SU-DHL-6 (cell line): ENCODE results near the gene CORO7.

Experiments used
- H2AFZ ChIP-seq: fragments of 200-600 bp; sonication (generic); 2 replicates; pipeline ENCODE4 v1.6.1; 2014; ENCODE audit warnings: low read depth, mild to moderate bottlenecking, moderate library complexity, mixed read lengths, antibody characterized with exemption, low read length; ENCODE audit not compliant: severe bottlenecking
- H3F3A ChIP-seq: fragments of 200-600 bp; shearing (Covaris generic); 2 replicates; pipeline ENCODE4 v1.6.0; 2016; ENCODE audit warnings: antibody characterized with exemption, mild to moderate bottlenecking; ENCODE audit not compliant: insufficient read depth
- H3K27ac ChIP-seq: fragments of 200-600 bp; sonication (generic); 2 replicates; pipeline ENCODE4 v1.5.1; 2016; ENCODE audit warnings: low read depth, mild to moderate bottlenecking, low read length, moderate library complexity, mixed read lengths
- H3K27me3 ChIP-seq: fragments of 200-600 bp; sonication (generic), shearing (Covaris generic); 2 replicates; pipeline ENCODE4 v1.6.0; 2014; ENCODE audit warnings: mild to moderate bottlenecking, low read length
- H3K36me3 ChIP-seq: fragments of 200-600 bp; sonication (generic); 2 replicates; pipeline ENCODE4 v1.6.1; 2014; ENCODE audit warnings: mild to moderate bottlenecking, low read length, mixed read lengths
- H3K4me2 ChIP-seq: fragments of 300-600, 200-600 bp; shearing (Covaris generic), sonication (generic); 2 replicates; pipeline ENCODE4 v1.6.0; 2014; ENCODE audit warnings: low read length, low read depth, mild to moderate bottlenecking; ENCODE audit not compliant: poor library complexity, severe bottlenecking
- H3K4me3 ChIP-seq: fragments of 200-600 bp; sonication (generic); 2 replicates; pipeline ENCODE4 v1.5.1; 2014; ENCODE audit warnings: antibody characterized with exemption, low read length, mild to moderate bottlenecking, mixed read lengths; ENCODE audit not compliant: insufficient read depth, poor library complexity, severe bottlenecking
- H3K79me2 ChIP-seq: fragments of 200-600 bp; sonication (generic); 2 replicates; pipeline ENCODE4 v1.6.1; 2014; ENCODE audit warnings: mild to moderate bottlenecking, low read length, moderate library complexity; ENCODE audit not compliant: insufficient read depth
- H3K9ac ChIP-seq: fragments of 200-600 bp; sonication (generic); 2 replicates; pipeline ENCODE4 v1.7.0; 2014; ENCODE audit warnings: mild to moderate bottlenecking, low read length
- H3K9me2 ChIP-seq: fragments of 200-600 bp; sonication (generic); replicated peaks from 2 replicates; pipeline ENCODE4 v1.6.1; 2014; ENCODE audit warnings: low read length; ENCODE audit not compliant: insufficient read depth
- H3K9me3 ChIP-seq: fragments of 200-600 bp; sonication (generic); 2 replicates; pipeline ENCODE4 v1.6.1; 2014; ENCODE audit warnings: low read length, mixed read lengths; ENCODE audit not compliant: insufficient read depth
- H4K20me1 ChIP-seq: fragments of 200-600 bp; sonication (generic); 2 replicates; pipeline ENCODE4 v1.6.1; 2014; ENCODE audit warnings: low read depth, mild to moderate bottlenecking, antibody characterized with exemption, low read length, moderate library complexity, mixed read lengths
- EZH2phosphoT487 ChIP-seq: fragments of 200-600 bp; sonication (generic), shearing (Covaris generic); conservative IDR thresholded peaks from 2 replicates; pipeline ENCODE4 v1.6.1; 2018; ENCODE audit warnings: mild to moderate bottlenecking, antibody characterized with exemption, low read length, moderate library complexity, mixed read lengths
- TF ChIP-seq, protein P1 (sequence below): fragments of 200-600 bp; sonication (generic); IDR thresholded peaks from one replicate; pipeline ENCODE4 v1.5.1; 2017; ENCODE audit warnings: antibody characterized with exemption, mild to moderate bottlenecking, low read length, moderate library complexity; ENCODE audit not compliant: insufficient read depth, poor library complexity, severe bottlenecking

Gene CORO7

DNA sequence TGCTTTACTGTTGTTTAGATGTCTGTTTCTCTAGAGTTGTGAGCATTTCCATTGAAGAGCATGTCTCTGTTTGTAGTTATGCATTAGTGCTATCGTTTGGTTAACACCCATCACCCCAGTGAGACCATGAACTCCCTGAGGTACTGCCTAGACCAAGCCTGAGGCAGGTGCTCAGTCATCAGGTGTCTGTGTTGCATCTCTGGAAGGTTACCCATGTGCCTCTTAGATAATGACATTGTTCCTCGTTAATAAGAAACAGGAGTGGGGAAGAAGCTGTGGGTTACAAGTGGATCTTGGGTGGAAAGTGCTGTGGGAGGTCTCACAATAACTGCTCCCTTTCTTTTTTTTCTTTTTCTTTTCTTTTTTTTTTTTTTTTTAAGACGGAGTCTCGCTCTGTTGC, 27.6 kb upstream of the CORO7 start:
- TF ChIP-seq EZH2phosphoT487: no peak
- TF ChIP-seq, protein P1, sequence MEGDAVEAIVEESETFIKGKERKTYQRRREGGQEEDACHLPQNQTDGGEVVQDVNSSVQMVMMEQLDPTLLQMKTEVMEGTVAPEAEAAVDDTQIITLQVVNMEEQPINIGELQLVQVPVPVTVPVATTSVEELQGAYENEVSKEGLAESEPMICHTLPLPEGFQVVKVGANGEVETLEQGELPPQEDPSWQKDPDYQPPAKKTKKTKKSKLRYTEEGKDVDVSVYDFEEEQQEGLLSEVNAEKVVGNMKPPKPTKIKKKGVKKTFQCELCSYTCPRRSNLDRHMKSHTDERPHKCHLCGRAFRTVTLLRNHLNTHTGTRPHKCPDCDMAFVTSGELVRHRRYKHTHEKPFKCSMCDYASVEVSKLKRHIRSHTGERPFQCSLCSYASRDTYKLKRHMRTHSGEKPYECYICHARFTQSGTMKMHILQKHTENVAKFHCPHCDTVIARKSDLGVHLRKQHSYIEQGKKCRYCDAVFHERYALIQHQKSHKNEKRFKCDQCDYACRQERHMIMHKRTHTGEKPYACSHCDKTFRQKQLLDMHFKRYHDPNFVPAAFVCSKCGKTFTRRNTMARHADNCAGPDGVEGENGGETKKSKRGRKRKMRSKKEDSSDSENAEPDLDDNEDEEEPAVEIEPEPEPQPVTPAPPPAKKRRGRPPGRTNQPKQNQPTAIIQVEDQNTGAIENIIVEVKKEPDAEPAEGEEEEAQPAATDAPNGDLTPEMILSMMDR: no peak
- Histone ChIP-seq H3K4me3 (no peak overlapping the region), H3K4me2 (no peak overlapping the region), H3K9me3 (no peaks in the 10 kb centered on the region), H3K27ac (no peak overlapping the region), H3K79me2 (no peaks in the 10 kb centered on the region), H3K9me2 (no peaks in the 10 kb centered on the region), H4K20me1 (no peaks in the 10 kb centered on the region), H3K36me3 (peaks cover 20% of the 10 kb centered on the region), H2AFZ (no peak overlapping the region), H3F3A (no peaks in the 10 kb centered on the region), H3K27me3 (no peaks in the 10 kb centered on the region), H3K9ac (no peak overlapping the region)

DNA sequence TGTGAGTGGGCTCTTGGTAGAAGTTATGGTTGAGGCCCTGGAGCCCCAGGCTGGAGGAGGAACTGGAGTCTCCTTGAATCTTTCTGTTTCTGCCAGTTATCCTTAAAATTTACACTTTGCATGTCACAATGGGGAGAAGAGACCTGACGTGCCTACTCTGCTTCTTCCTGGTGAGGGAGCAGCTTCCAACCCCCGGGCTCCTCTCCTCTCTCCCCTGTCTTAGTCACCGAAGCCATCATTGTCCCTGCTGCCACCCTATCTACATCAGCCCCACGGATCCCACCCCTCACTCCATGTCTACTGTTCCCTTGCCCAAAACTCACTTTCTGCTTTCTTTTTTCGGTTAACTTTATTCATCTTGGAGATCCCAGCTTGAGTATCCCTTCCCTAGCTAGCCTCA, 26.9 kb upstream of the CORO7 start:
- Histone ChIP-seq H3K4me2 (no peak overlapping the region), H3K9me3 (no peaks in the 10 kb centered on the region), H3K27me3 (no peaks in the 10 kb centered on the region), H3K4me3 (no peak overlapping the region), H4K20me1 (no peaks in the 10 kb centered on the region), H3F3A (no peaks in the 10 kb centered on the region), H3K36me3 (peaks cover 24% of the 10 kb centered on the region), H3K79me2 (no peaks in the 10 kb centered on the region), H3K27ac (no peak overlapping the region), H3K9ac (no peak overlapping the region), H3K9me2 (no peaks in the 10 kb centered on the region), H2AFZ (no peak overlapping the region)
- TF ChIP-seq, protein P1: no peak
- TF ChIP-seq EZH2phosphoT487: no peak

DNA sequence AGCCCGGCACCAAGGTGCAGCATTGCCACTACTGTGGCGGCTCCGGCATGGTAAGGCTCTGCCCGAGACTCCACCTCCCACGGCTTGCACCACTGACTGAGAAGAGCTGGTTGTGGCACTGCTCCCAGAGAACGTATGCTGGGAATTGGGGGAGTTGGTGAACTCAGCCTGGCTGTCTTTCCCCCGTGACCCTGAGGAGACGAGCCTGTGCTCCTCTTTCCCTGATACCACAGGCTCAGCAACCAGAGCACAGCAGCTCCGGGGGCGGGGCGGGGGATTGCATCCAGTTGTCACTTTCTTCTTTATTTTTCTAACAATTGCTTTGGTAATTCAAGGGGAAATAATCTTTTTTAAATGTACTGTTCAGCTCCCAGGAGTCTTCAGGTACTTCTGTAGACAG, 26.0 kb upstream of the CORO7 start:
- H3K27ac ChIP-seq: no peak overlapping the region
- H3K27me3 ChIP-seq: no peaks in the 10 kb centered on the region

More for the DNA sequence above, 26.0 kb upstream of the CORO7 start:
- H3K9ac ChIP-seq: no peak overlapping the region
- H3K4me3 ChIP-seq: no peak overlapping the region
- H2AFZ ChIP-seq: no peak overlapping the region
- H3K4me2 ChIP-seq: no peak overlapping the region
- H3K79me2 ChIP-seq: no peaks in the 10 kb centered on the region
- H3F3A ChIP-seq: no peaks in the 10 kb centered on the region
- no peaks in the 10 kb centered on the region for H3K9me2 ChIP-seq
- no peaks in the 10 kb centered on the region for H4K20me1 ChIP-seq
- no peaks in the 10 kb centered on the region for H3K9me3 ChIP-seq
- H3K36me3 ChIP-seq: peaks cover 26% of the 10 kb centered on the region
- TF ChIP-seq, protein P1: no peak
- no peak for TF ChIP-seq EZH2phosphoT487
